MM.1S (cell line): Measurements from ENCODE around the gene RABGGTB.
A peak's percentile ranks its signal among the peaks of the same experiment; 100 is the strongest.
"Not testable (repeated sequence)": the region's sequence is repeated elsewhere in the genome, so short reads cannot be mapped to it uniquely, and the experiment has no call there.

ENCODE experiments used
- DNase-seq: peaks from one replicate; pipeline ENCODE4 v3.0.0-alpha.2; 2015
- H2AFZ ChIP-seq: fragments of 300-600 bp; sonication (generic); 2 replicates; pipeline ENCODE4 v1.6.0; 2016; ENCODE audit warnings: antibody characterized with exemption, low read length
- H3F3A ChIP-seq: fragments of 300-600 bp; sonication (generic); 2 replicates; pipeline ENCODE4 v1.6.1; 2016; ENCODE audit warnings: mild to moderate bottlenecking, antibody characterized with exemption, low read length, moderate library complexity, mixed read lengths; ENCODE audit not compliant: insufficient read depth
- H3K27ac ChIP-seq: fragments of 300-600 bp; sonication (generic); 2 replicates; pipeline ENCODE4 v1.5.1; 2016; ENCODE audit warnings: mild to moderate bottlenecking, low read length
- H3K27me3 ChIP-seq: fragments of 300-600 bp; sonication (generic); replicated peaks from 2 replicates; pipeline ENCODE4 v1.6.0; 2016; ENCODE audit warnings: low read length; ENCODE audit not compliant: insufficient read depth
- H3K36me3 ChIP-seq: fragments of 300-600 bp; sonication (generic); replicated peaks from 2 replicates; pipeline ENCODE4 v1.6.1; 2016; ENCODE audit warnings: mild to moderate bottlenecking, low read length, mixed read lengths; ENCODE audit not compliant: insufficient read depth
- H3K4me1 ChIP-seq: fragments of 300-600 bp; sonication (generic); 2 replicates; pipeline ENCODE4 v1.6.1; 2016; ENCODE audit warnings: low read length, mixed read lengths
- H3K4me2 ChIP-seq: fragments of 300-600 bp; sonication (generic); 2 replicates; pipeline ENCODE4 v1.6.0; 2016; ENCODE audit warnings: low read depth, low read length
- H3K4me3 ChIP-seq: fragments of 300-600 bp; sonication (generic); 2 replicates; pipeline ENCODE4 v1.5.1; 2016; ENCODE audit warnings: low read length, mixed read lengths
- H3K79me2 ChIP-seq: fragments of 300-600 bp; sonication (generic); 2 replicates; pipeline ENCODE4 v1.6.1; 2016; ENCODE audit warnings: mixed run types, low read length, mixed read lengths
- H3K9ac ChIP-seq: fragments of 300-600 bp; sonication (generic); 2 replicates; pipeline ENCODE4 v1.6.1; 2016; ENCODE audit warnings: low read length, mixed read lengths
- H3K9me2 ChIP-seq: fragments of 300-600 bp; sonication (generic); replicated peaks from 2 replicates; pipeline ENCODE4 v1.6.1; 2016; ENCODE audit warnings: mild to moderate bottlenecking, low read length, mixed read lengths; ENCODE audit not compliant: insufficient read depth
- H3K9me3 ChIP-seq: fragments of 300-600 bp; sonication (generic); replicated peaks from 2 replicates; pipeline ENCODE4 v1.6.1; 2016; ENCODE audit warnings: mild to moderate bottlenecking, low read length, mixed read lengths; ENCODE audit not compliant: insufficient read depth
- H4K20me1 ChIP-seq: fragments of 300-600 bp; sonication (generic); 2 replicates; pipeline ENCODE4 v1.6.1; 2016; ENCODE audit warnings: mild to moderate bottlenecking, low read length, moderate library complexity, mixed read lengths; ENCODE audit not compliant: insufficient read depth
- CTCF ChIP-seq: fragments of 300-600 bp; sonication (generic); IDR thresholded peaks from 2 replicates; pipeline ENCODE4 v1.5.1; 2016; ENCODE audit warnings: antibody characterized with exemption, low read length, mixed read lengths
- EZH2 ChIP-seq: fragments of 300-600 bp; sonication (generic); optimal IDR thresholded peaks from 2 replicates; pipeline ENCODE3; 2017; ENCODE audit warnings: low read depth, mild to moderate bottlenecking, antibody characterized with exemption, low read length, mixed read lengths
- EZH2phosphoT487 ChIP-seq: fragments of 300-600 bp; sonication (generic); IDR thresholded peaks from 2 replicates; pipeline ENCODE4 v1.6.1; 2018; ENCODE audit warnings: antibody characterized with exemption, low read length

The RABGGTB gene

GRCh38 chr1:75785983-75786853 lies at the start of gene RABGGTB:
RABGGTB (plus strand) TSS chr1:75786256; CDS start chr1:75786272, 16 bp downstream.
- Histone ChIP-seq H3K9ac (peak within 1 kb of the TSS; percentile 84), H3K4me2 (peak within 1 kb of the TSS; percentile 93), H3K36me3 (peaks cover 14% of the 10 kb centered on the region; the same call in 1 of the 2 replicates), H3K27me3 (no peaks in the 10 kb centered on the region), H3K27ac (peak within 1 kb of the TSS; percentile 91), H3K4me3 (peak within 1 kb of the TSS; percentile 88), H3K9me3 (no peaks in the 10 kb centered on the region), H4K20me1 (peaks cover 39% of the 10 kb centered on the region), H3K4me1 (peaks cover 7% of the 10 kb centered on the region; the same call in 1 of the 2 replicates), H2AFZ (peak within 1 kb of the TSS; percentile 89), H3K9me2 (no peaks in the 10 kb centered on the region), H3F3A (peaks cover 51% of the 10 kb centered on the region), H3K79me2 (peaks cover 53% of the 10 kb centered on the region)
- peak; percentile 96 for DNase-seq
- TF ChIP-seq CTCF (no peak), EZH2phosphoT487 (no peak), EZH2 (no peak)

- Histone ChIP-seq H3K9me2 (no peaks in the 10 kb centered on the region), H3K36me3 (no peaks in the 10 kb centered on the region; the same call in 1 of the 2 replicates), H3K9ac (no peak overlapping the region), H3K4me2 (no peak overlapping the region), H3F3A (no peaks in the 10 kb centered on the region), H2AFZ (no peak overlapping the region), H3K79me2 (no peaks in the 10 kb centered on the region), H3K4me1 (no peaks in the 10 kb centered on the region), H3K27ac (no peak overlapping the region), H3K4me3 (no peak overlapping the region), H3K9me3 (no peaks in the 10 kb centered on the region), H3K27me3 (no peaks in the 10 kb centered on the region), H4K20me1 (no peaks in the 10 kb centered on the region)
- TF ChIP-seq CTCF, result no peak
- DNase-seq, result no peak
These were observed 43.9 kb upstream of the RABGGTB start for GRCh38 chr1:75742047-75742625.

GRCh38 chr1:75745276-75745675 lies 40.8 kb upstream of the RABGGTB start:
- Histone ChIP-seq H3K4me3 (no peak overlapping the region), H3K9me2 (no peaks in the 10 kb centered on the region), H3K27me3 (no peaks in the 10 kb centered on the region), H2AFZ (no peak overlapping the region), H4K20me1 (no peaks in the 10 kb centered on the region), H3K27ac (no peak overlapping the region), H3K4me1 (no peaks in the 10 kb centered on the region), H3K79me2 (no peaks in the 10 kb centered on the region), H3K4me2 (no peak overlapping the region), H3K9ac (no peak overlapping the region), H3F3A (no peaks in the 10 kb centered on the region), H3K9me3 (no peaks in the 10 kb centered on the region), H3K36me3 (no peaks in the 10 kb centered on the region; the same call in 1 of the 2 replicates)
- no peak for DNase-seq
- TF ChIP-seq EZH2 (no peak), EZH2phosphoT487 (no peak), CTCF (no peak)

GRCh38 chr1:75757210-75757609 lies 28.8 kb upstream of the RABGGTB start:
- not testable (repeated sequence) for H3F3A ChIP-seq, H3K4me1 ChIP-seq, H3K27ac ChIP-seq, H3K36me3 ChIP-seq, H3K27me3 ChIP-seq, H3K79me2 ChIP-seq, H3K4me3 ChIP-seq, H3K9me2 ChIP-seq, H4K20me1 ChIP-seq, H3K4me2 ChIP-seq, H3K9me3 ChIP-seq, DNase-seq, H2AFZ ChIP-seq, H3K9ac ChIP-seq

GRCh38 chr1:75758543-75758942 lies 27.5 kb upstream of the RABGGTB start:
- not testable (repeated sequence) for H3K27me3 ChIP-seq, H3K36me3 ChIP-seq, H3K9me2 ChIP-seq, H4K20me1 ChIP-seq, DNase-seq, H3K9me3 ChIP-seq, H3K27ac ChIP-seq, H3K79me2 ChIP-seq, H3F3A ChIP-seq, H3K4me1 ChIP-seq, H2AFZ ChIP-seq, H3K4me2 ChIP-seq, H3K4me3 ChIP-seq, H3K9ac ChIP-seq
